HUES6 (cell line): ENCODE measurements around the gene NOTCH2.
"Not testable (repeated sequence)": the region's sequence is repeated elsewhere in the genome, so short reads cannot be mapped to it uniquely, and the experiment has no call there.

ENCODE experiments used
- H3K27ac ChIP-seq: 2 replicates; pipeline ENCODE4 v1.7.0; 2013; ENCODE audit warnings: low read depth, mild to moderate bottlenecking, low read length, inconsistent platforms
- H3K27me3 ChIP-seq: 2 replicates; pipeline ENCODE4 v1.6.1; 2013; ENCODE audit warnings: low read length; ENCODE audit not compliant: control insufficient read depth, insufficient read depth
- H3K36me3 ChIP-seq: 2 replicates; pipeline ENCODE4 v1.6.1; 2013; ENCODE audit warnings: low read length; ENCODE audit not compliant: control insufficient read depth, insufficient read depth
- H3K4me1 ChIP-seq: 2 replicates; pipeline ENCODE4 v1.6.1; 2013; ENCODE audit warnings: low read length; ENCODE audit not compliant: control insufficient read depth, insufficient read depth
- H3K4me3 ChIP-seq: 2 replicates; pipeline ENCODE4 v1.5.1; 2013; ENCODE audit warnings: low read depth, low read length
- H3K9ac ChIP-seq: one replicate; pipeline ENCODE4 v1.6.1; 2013; ENCODE audit warnings: mild to moderate bottlenecking, low read length
- H3K9me3 ChIP-seq: 2 replicates; pipeline ENCODE4 v1.6.1; 2013; ENCODE audit warnings: low read depth, low read length; ENCODE audit not compliant: control insufficient read depth, insufficient read depth

The NOTCH2 gene

DNA sequence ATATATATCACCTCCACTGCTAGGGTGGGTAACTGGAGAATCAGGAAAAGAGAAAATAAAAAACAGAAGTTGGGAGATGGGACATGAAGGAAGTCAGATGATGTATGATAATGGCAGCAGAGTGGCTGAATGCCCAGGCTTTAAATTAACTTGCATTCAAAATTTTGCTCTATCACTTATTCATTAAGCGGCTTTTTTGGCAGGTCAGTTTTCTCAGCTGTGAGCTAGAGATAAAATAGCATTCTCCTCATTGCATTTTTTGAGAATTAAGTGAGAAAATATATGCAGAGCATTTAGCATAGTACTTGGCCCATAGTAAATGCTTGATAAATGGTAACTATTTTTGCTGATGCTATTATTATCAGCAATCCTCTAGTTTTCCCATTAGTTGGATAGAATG lies 32.1 kb upstream of the NOTCH2 start:
- H3K4me3 ChIP-seq, H3K9ac ChIP-seq, H3K36me3 ChIP-seq, H3K4me1 ChIP-seq, H3K27ac ChIP-seq, H3K27me3 ChIP-seq, H3K9me3 ChIP-seq: not testable (repeated sequence)

DNA sequence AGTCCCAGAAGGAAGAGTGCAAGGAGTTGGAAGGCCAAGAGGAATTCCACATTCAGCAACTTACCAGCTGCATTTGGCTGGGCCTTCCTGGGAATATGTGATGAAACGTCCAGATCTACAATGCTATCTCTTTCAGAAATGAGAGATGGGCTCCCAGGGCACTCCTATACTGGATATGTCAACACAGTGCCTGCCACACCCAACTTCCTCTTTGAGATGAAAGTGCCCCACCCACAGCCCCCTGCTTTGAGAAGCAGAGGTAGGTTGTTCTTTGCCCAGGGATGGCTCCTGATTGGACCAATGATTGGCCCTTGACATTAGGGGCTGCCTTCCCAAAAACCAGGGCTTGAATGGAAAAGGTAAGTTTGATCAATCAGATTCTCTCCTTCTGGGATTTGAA lies 31.1 kb upstream of the NOTCH2 start:
- H3K27me3 ChIP-seq, H3K27ac ChIP-seq, H3K36me3 ChIP-seq, H3K9ac ChIP-seq, H3K4me3 ChIP-seq, H3K4me1 ChIP-seq, H3K9me3 ChIP-seq: not testable (repeated sequence)

DNA sequence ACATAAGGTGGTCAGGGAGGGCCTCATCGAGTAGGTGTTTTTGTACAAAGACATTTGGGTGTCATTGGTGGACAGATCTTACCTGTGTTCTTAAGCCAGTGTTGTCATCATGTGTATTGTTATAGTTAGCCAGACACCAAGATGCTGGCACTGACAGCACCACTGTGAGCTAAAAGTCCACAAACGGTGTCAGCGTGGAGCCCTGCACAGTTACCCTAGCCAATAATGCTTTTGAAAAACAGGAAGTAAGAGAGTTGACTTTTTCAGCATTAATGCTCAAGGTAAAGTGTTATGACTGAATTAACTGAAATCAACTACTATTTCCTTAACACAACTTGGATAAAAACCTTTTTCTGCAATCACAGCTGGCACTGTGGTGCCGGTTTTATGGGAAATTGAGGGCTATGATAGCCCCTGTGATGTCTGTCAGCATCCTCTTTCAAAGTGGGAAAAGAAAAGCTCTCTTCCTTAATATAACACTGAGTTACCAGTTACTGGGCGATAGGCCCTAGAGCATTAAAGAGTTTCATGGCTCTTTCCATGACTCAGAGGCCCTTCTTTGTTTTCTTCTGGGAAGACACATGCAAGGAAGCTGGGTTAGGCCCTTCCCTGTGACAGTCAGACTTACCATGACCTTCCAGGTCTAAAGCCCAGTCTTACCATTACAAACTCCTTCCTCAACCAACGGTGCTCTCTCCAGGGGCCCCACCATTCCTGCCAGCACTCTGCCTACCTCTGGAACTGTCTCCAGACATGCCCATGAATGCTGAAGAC lies 29.7 kb upstream of the NOTCH2 start:
- H3K4me1 ChIP-seq, H3K4me3 ChIP-seq, H3K9ac ChIP-seq, H3K36me3 ChIP-seq, H3K27ac ChIP-seq, H3K27me3 ChIP-seq, H3K9me3 ChIP-seq: not testable (repeated sequence)

DNA sequence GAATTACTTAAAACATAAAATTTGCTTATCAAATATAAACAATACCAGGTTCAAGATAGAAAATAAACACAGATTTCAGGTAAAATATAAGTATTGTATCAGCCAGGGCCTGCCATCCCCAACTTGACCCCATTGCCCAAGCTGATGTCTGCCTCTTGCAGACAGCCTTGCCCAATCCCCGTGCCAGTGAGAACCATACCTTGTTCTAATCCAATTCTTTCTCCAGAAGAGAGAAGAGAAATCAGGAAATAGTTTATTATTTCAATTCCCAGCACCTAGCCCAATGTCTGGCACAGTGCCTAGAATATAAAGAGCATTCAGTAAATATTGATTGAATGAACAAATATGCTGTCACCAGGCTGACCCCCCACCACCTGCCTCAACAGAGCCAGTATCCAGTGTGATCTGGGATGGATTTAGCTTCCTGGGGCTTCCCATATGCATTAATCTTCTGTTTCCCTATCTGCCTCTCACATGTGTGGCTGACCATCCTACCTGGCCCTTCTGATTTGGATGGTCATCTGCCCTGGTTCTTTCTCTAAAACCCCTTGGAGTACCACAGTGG lies 27.6 kb upstream of the NOTCH2 start:
- H3K27me3 ChIP-seq, H3K27ac ChIP-seq, H3K9me3 ChIP-seq, H3K4me3 ChIP-seq, H3K36me3 ChIP-seq, H3K4me1 ChIP-seq, H3K9ac ChIP-seq: not testable (repeated sequence)

DNA sequence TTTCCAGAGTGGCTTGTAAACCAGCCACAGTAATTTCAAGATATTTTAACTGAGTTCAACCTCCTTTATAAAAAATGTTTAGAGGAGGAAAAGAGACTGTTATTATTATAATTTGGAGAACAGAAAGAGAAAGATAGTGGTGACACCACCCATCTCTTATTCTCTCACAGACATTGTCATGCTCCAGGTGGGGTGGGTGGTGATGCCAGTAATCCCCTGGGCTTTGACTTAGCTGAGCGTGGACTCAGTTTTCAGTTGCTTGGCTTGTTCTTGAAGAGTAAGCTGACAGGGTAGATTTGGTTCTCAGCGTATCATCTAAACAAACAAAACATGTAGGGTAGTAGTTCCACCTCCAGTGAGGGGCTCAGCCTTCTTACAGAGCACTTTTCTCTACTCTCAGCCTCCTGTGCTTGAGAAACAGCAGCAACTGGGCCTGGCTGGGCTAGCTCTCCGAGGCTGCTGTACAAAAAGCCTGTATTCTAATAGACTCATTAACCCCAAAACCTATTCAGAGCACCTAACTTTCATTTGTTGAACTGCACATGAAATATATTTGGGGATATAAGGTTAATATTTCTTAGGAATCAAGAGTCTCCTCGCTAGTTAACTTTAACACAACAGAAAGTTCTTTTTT lies 24.2 kb upstream of the NOTCH2 start:
- H3K9me3 ChIP-seq, H3K36me3 ChIP-seq, H3K9ac ChIP-seq, H3K4me1 ChIP-seq, H3K27ac ChIP-seq, H3K27me3 ChIP-seq, H3K4me3 ChIP-seq: not testable (repeated sequence)

DNA sequence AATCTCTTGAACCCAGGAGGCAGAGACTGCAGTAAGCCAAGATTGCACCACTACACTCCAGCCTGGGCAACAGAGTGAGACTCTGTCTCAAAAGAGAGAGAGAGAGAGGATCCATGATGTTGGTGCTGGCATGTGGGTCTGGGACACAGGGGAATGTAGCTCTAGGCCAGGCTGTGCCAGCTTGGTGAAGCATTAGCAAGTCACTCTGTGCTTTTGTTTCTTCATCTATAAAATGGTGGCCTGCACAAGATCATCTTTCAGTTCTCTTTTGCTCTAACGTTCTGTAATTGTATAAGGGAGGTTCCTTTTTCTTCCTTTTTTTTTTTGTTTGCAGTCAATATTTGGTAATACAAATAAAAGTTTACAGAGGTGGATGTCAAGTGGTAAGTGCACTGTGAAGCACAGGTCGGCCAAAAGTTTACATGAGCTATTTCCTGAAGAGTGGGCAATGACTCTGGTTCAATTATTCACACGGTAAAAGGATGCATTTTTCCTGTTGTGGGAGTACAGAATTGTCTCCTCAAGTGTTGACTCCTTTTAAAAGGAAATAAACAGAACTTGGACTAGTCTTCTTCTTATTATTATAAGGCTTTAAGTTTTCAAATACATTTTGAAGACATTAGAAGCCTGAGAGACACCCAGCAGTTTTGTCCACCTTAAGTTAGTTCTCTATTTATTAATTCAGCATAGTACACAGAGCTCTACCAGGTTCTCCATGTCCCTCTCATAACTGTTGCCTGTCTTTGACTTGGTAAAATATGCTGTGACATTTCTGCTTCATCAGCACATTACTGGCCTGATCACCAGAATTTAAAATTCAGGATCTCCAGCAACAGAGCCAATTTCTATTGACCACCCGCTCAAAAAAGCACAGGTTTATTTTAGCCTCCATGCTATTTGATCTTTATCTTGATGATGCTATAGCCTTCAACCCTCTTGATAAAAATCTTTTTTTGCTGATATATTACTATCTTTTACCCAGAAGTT lies 23.1 kb upstream of the NOTCH2 start:
- H3K9ac ChIP-seq, H3K4me1 ChIP-seq, H3K27ac ChIP-seq, H3K36me3 ChIP-seq, H3K4me3 ChIP-seq, H3K27me3 ChIP-seq, H3K9me3 ChIP-seq: not testable (repeated sequence)

DNA sequence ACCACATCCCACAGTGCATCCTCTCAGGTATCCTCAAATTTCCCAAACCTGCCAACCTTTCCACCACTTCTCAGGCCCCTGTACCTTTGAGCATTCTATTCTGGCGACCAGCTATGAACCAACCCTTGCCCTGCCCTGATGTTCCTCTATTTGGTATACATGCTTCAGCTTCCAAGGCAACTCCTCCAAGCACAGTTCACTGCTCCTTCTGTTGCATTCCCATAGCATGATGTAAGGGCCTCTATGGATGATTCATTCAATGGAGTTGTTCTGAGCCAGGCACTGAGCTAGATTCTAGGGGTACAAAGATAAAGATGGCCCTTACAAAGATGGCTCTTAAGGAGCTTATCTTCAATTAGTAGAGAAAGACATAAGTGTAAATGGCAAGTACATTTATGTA lies 21.4 kb upstream of the NOTCH2 start:
- H3K27ac ChIP-seq, H3K9me3 ChIP-seq, H3K4me1 ChIP-seq, H3K36me3 ChIP-seq, H3K4me3 ChIP-seq, H3K27me3 ChIP-seq, H3K9ac ChIP-seq: not testable (repeated sequence)

DNA sequence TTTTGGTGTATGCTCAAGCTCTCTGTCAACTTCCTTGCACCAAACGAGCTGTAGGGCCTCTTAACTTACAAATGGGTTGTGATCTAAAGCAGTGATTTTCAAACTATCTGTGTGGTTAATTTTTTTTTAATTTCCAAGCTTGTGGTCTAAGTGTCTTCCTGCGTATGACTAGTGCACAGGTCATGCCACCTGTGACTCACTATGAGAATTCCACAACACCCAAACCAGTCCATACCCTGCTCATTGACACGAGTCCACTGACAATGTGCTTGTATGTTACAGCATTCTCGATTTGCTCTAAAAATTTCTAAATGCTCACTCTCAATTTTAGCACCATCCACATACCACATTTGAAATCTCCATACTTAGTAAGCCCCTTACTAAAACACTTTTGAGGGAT lies 18.5 kb upstream of the NOTCH2 start:
- not testable (repeated sequence) for H3K9me3 ChIP-seq, H3K36me3 ChIP-seq, H3K27ac ChIP-seq, H3K4me3 ChIP-seq, H3K4me1 ChIP-seq, H3K27me3 ChIP-seq, H3K9ac ChIP-seq

DNA sequence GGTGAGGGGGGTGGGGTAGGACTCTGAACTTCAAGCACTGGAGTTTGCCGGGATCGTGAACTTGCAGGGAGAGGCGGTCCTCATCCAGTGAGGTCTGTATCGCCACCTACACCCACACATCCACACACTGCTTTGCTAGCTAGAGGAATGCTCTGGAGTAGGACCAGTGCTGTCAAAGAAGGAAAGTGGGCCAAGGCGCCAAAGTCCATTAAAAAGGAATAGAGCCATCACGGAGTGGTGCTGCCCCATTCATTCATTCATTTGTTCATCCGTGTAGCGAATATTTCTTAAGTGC lies 405 bp upstream of the NOTCH2 start:
- not testable (repeated sequence) for H3K27ac ChIP-seq, H3K9ac ChIP-seq, H3K4me3 ChIP-seq, H3K36me3 ChIP-seq, H3K27me3 ChIP-seq, H3K4me1 ChIP-seq, H3K9me3 ChIP-seq

DNA sequence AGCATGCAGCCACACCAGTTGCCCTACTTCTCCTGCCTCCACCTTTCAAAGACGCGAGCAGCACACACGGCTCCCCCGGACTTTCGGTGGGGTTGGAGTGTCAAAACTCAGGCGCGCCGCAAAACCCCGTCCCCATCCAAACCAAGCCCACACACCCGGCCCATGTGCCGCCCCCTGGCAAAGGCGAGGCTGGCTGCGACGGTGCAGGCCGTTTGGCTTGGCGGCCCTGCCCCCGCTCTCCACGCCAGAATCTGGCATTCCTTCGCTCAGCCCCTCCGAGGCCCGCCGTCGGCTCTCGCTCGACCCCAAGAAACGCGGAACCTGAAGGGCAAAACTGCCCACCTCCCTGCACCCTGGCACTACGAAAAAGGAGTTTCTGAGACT lies 787 bp downstream of the NOTCH2 start:
- H3K36me3 ChIP-seq, H3K27ac ChIP-seq, H3K27me3 ChIP-seq, H3K9me3 ChIP-seq, H3K4me1 ChIP-seq: not testable (repeated sequence)
- Histone ChIP-seq H3K4me3 (peak overlapping the region; percentile 53), H3K9ac (peak overlapping the region; percentile 37)

DNA sequence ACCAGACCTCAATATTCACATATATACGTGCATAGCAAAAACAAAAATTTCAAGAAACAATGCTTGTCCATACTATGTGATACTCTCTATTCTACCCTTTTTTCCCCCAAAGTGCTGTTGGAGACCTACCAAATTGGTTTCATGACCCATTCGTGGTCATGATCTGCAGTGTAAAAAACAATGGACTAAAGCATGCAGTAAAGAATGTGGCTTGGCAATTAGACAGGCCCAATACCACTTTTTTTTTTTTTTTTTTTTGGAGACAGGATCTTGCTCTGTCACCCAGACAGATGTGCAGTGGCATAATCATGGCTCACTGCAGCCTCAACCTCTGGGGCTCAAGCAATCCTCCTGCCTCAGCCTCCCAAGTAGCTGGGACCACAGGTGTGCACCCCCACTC lies 21.3 kb downstream of the NOTCH2 start:
- not testable (repeated sequence) for H3K36me3 ChIP-seq

More for the DNA sequence above, 21.3 kb downstream of the NOTCH2 start:
- H3K27ac ChIP-seq, H3K27me3 ChIP-seq, H3K9me3 ChIP-seq, H3K9ac ChIP-seq, H3K4me3 ChIP-seq, H3K4me1 ChIP-seq: not testable (repeated sequence)
